H1 (cell line): Measurements from ENCODE around the gene RFPL1. TPM values are rescaled to one million over a fixed set of nuclear protein-coding genes. Genes with fewer than 3 reads are reported as not detected.

Experiments
- ASH2L ChIP-seq: fragments of 200-600, 300-600 bp; sonication (generic); IDR thresholded peaks from one replicate; pipeline ENCODE4 v1.7.1; 2017; ENCODE audit warnings: low read length
- BACH1 ChIP-seq: IDR thresholded peaks from 2 replicates; pipeline ENCODE4 v1.6.1; 2012; ENCODE audit warnings: low read length, improper control_type of control experiment
- CBX5 ChIP-seq: fragments of 300-800, 300-1000 bp; sonication (generic); IDR thresholded peaks from 2 replicates; pipeline ENCODE4 v1.7.1; 2016; ENCODE audit warnings: antibody characterized with exemption, low read length, low read depth
- CBX8 ChIP-seq: fragments of 300-800, 300-1000 bp; sonication (generic); IDR thresholded peaks from 2 replicates; pipeline ENCODE4 v1.7.1; 2016; ENCODE audit warnings: low read depth, low read length, borderline replicate concordance
- CREB1 ChIP-seq: IDR thresholded peaks from 2 replicates; pipeline ENCODE4 v1.6.1; 2012; ENCODE audit warnings: inconsistent platforms
- EP300 ChIP-seq, 2 experiments: IDR thresholded peaks; 1 replicate in 1 of 2; 2 replicates in 1 of 2; pipeline ENCODE4 v1.6.1; 2011 to 2012; ENCODE audit warnings: low read depth in 2 of 2, low read length in 2 of 2, mild to moderate bottlenecking in 2 of 2, borderline replicate concordance in 1 of 2, inconsistent platforms in 1 of 2, moderate library complexity in 1 of 2
- HDAC2 ChIP-seq, 2 experiments: fragments of 300-600 bp in 1 of 2; sonication (generic) in 1 of 2; IDR thresholded peaks; 2 replicates each; pipeline ENCODE4 v1.6.1; 2011 to 2012; ENCODE audit warnings: low read depth in 2 of 2, low read length in 2 of 2, mild to moderate bottlenecking in 2 of 2, moderate library complexity in 2 of 2, borderline replicate concordance in 1 of 2, inconsistent platforms in 1 of 2
- JUND ChIP-seq: IDR thresholded peaks from 2 replicates; pipeline ENCODE4 v1.6.1; 2011; ENCODE audit warnings: mild to moderate bottlenecking, improper control_type of control experiment, low read length
- KDM5A ChIP-seq: fragments of 200-600 bp; IDR thresholded peaks from 2 replicates; pipeline ENCODE4 v1.7.1; 2012; ENCODE audit warnings: mild to moderate bottlenecking, low read length, inconsistent platforms, mixed read lengths
- NRF1 ChIP-seq: IDR thresholded peaks from 2 replicates; pipeline ENCODE4 v1.6.1; 2011; ENCODE audit warnings: mild to moderate bottlenecking, low read depth, low read length, improper control_type of control experiment
- PHF8 ChIP-seq: fragments of 200-600 bp; sonication (generic); conservative IDR thresholded peaks from 2 replicates; pipeline ENCODE4 v1.7.1; 2012; ENCODE audit warnings: low read depth, mild to moderate bottlenecking, inconsistent platforms, low read length, moderate library complexity
- SP2 ChIP-seq: IDR thresholded peaks from 2 replicates; pipeline ENCODE4 v1.6.1; 2012; ENCODE audit warnings: mild to moderate bottlenecking, low read length, inconsistent platforms
- TAF1 ChIP-seq: IDR thresholded peaks from 2 replicates; pipeline ENCODE4 v1.6.1; 2011; ENCODE audit warnings: mild to moderate bottlenecking, low read depth, low read length
- TBP ChIP-seq: IDR thresholded peaks from 2 replicates; pipeline ENCODE4 v1.6.1; 2011; ENCODE audit warnings: low read depth, low read length, improper control_type of control experiment
- TCF12 ChIP-seq: IDR thresholded peaks from 2 replicates; pipeline ENCODE4 v1.6.1; 2011; ENCODE audit warnings: low read depth, mild to moderate bottlenecking, low read length
- ZNF274 ChIP-seq: IDR thresholded peaks from 2 replicates; pipeline ENCODE4 v1.7.0; 2012; ENCODE audit warnings: low read length, borderline replicate concordance; ENCODE audit errors: extremely low read depth
- polyA plus RNA-seq, 7 experiments: library from polyadenylated mRNA; depleted of rRNA in 3 of 7; stranded (reverse) in 5 of 7; unstranded in 2 of 7; fragments of >200 nt in 5 of 7; fragments of 200-250 nt in 2 of 7; gene quantifications; 1 replicate in 5 of 7; 2 replicates in 1 of 7; 4 replicates in 1 of 7; pipeline versions ENCODE4 v1.2.1 to v1.2.3, GENCODE V29; 2011 to 2013; ENCODE audit warnings: missing spikeins in 2 of 7, mixed read lengths in 2 of 7
- total RNA-seq: library from RNA; stranded (reverse); fragmentation: NEBNext Ultra II Directional; extraction: Animal tissue kit (Norgen Biotek cat#: 25700); gene quantifications from 2 replicates; pipeline ENCODE4 v1.2.1, GENCODE V29; 2021

RFPL1 gene
- total and polyA plus RNA-seq, 2 of the 8 experiments (the other 6 are each of a cell fraction or from before 2014, with no cell fraction given) = not detected

GRCh38 chr22:29457730-29458129 is 19.3 kb downstream of the RFPL1 start (continued):
- TF ChIP-seq BACH1 (no peak), TBP (no peak), PHF8 (no peak), ZNF274 (no peak), NRF1 (no peak), TAF1 (0 out of 2 replicates have a peak, but pooled peaks have one; percentile 36), SP2 (no peak), TCF12 (no peak), JUND (no peak), KDM5A (no peak), CBX8 (no peak), EP300 (IDR thresholded peaks at IDR 0.05; ENCODE audit: borderline replicate concordance in 1 of 2, low read depth in 2 of 2, low read length in 2 of 2) (no peak), HDAC2 (IDR thresholded peaks at IDR 0.05; ENCODE audit: borderline replicate concordance in 1 of 2, low read depth in 2 of 2, low read length in 2 of 2) (no peak), ASH2L (no peak), CBX5 (no peak), CREB1 (no peak)
